ENCODE data around the gene ABCD4.
"Not testable (repeated sequence)": the region's sequence is repeated elsewhere in the genome, so short reads cannot be mapped to it uniquely, and the experiment has no call there.

The ABCD4 gene

DNA sequence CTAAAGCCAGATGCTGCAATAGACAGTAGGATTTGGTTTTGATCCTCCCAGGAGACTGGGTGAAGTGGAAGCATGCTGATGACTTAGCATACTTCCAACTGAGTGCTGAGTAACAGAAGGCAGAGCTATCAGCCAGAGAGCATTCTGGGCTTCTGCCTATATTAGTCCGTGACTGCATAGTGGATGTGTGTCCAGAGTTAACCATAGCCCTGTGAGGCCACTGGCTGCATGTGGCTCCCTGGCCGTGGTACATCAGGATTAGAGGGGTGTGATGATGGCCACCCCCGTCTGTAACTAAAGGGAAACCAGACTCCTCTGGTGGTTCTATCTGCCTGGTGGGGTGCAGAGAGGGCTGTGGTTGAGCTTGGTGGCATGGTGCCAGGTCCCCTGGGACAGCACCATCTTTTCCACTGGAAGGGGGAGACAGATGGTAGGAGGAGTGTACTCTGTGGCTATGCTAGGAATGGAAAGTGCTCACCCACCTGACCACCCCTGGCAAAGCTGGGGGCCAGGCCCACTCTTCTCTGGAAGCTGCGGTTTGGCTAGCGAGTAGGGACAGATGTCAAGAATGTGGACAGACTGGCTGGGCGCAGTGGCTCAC lies 27.4 kb downstream of the ABCD4 start (continued):
- TF ChIP-seq ZSCAN30 (tag by site-specific recombination; IDR thresholded peaks at IDR 0.05) (no peak), KLF16 (tag by site-specific recombination; IDR thresholded peaks at IDR 0.05) (no peak), ZNF132 (tag by site-specific recombination; IDR thresholded peaks at IDR 0.05; ENCODE audit: borderline replicate concordance) (no peak), ZNF560 (tag by site-specific recombination; IDR thresholded peaks at IDR 0.05; ENCODE audit: borderline replicate concordance) (no peak), ZNF777 (tag by site-specific recombination; IDR thresholded peaks at IDR 0.05; ENCODE audit: borderline replicate concordance) (no peak), HOXA7 (CRISPR knock-in tag; IDR thresholded peaks at IDR 0.05; ENCODE audit: borderline replicate concordance) (no peak), ZNF19 (tag by site-specific recombination; IDR thresholded peaks at IDR 0.05; ENCODE audit: low read depth) (no peak)

DNA sequence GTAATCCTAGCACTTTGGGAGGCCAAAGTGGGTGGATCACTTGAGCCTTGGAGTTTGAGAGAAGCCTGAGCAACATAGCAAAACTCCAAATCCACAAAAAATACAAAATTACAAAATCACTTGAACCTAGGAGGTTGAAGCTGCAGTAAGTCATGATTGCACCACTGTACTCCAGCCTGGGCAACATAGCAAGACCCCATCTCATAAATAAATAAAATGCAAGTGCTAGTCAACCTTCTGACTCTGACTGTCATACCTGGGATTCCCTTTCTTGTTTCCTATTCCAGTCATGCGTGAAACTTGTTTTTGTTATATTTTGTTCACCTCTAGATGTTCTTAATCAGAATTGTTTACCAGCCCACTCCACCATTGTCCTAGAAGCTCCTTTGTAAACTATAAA lies 31.4 kb downstream of the ABCD4 start:
- ChIA-PET POLR2A (no interaction called here), CTCF (interaction anchor here (0.6 to 2.5 kb wide), 3 partner anchors 15 to 551 kb away, joined by 3 to 11 read pairs (median 3); no protein-coding TSS in a partner anchor)

GRCh38 chr14:74270382-74271177 lies 32.2 kb downstream of the ABCD4 start:
- ChIA-PET CTCF (interaction anchor here (0.7 to 2.5 kb wide), 5 partner anchors 14 to 550 kb away, joined by 3 to 11 read pairs (median 3); no protein-coding TSS in a partner anchor), POLR2A (interaction anchor here (1.1 kb wide), 1 partner anchor 10 kb away, joined by 3 read pairs; no protein-coding TSS in a partner anchor)
- H3K4me3 ChIP-seq (ENCODE audit: low read depth, low read length); H3K36me3 ChIP-seq (ENCODE audit: control insufficient read depth in 2 of 2, insufficient read depth in 1 of 2, low read length in 2 of 2); H3K27ac ChIP-seq (ENCODE audit: extremely low read depth, low read depth, low read length); H3K4me1 ChIP-seq (ENCODE audit: control insufficient read depth, insufficient read depth, low read length); H3K9me3 ChIP-seq (ENCODE audit: control insufficient read depth, insufficient read depth, low read depth, low read length): not testable (repeated sequence)

More for the DNA sequence above, 31.4 kb downstream of the ABCD4 start:
- Histone ChIP-seq H3K9me3 (ENCODE audit: control insufficient read depth, insufficient read depth, low read depth, low read length) (no peaks in the 10 kb centered on the region), H3K4me3 (ENCODE audit: low read depth, low read length) (no peak overlapping the region), H3K4me1 (ENCODE audit: control insufficient read depth, insufficient read depth, low read length) (no peaks in the 10 kb centered on the region; the same call in 1 of the 2 replicates), H3K36me3 (ENCODE audit: control insufficient read depth in 2 of 2, insufficient read depth in 1 of 2, low read length in 2 of 2) (no peaks in the 10 kb centered on the region), H3K27ac (ENCODE audit: extremely low read depth, low read depth, low read length) (no peak overlapping the region)
- TF ChIP-seq PRDM2 (tag by site-specific recombination; IDR thresholded peaks at IDR 0.05; ENCODE audit: borderline replicate concordance): no peak
- no peak for TF ChIP-seq ZNF211 (tag by site-specific recombination; IDR thresholded peaks at IDR 0.05; ENCODE audit: low read depth)
- 0 out of 2 replicates have a peak, but pooled peaks have one; percentile 42 for TF ChIP-seq ZNF121 (tag by site-specific recombination; IDR thresholded peaks at IDR 0.05)
- no peak for TF ChIP-seq ZNF184 (tag by site-specific recombination; IDR thresholded peaks at IDR 0.05)

DNA sequence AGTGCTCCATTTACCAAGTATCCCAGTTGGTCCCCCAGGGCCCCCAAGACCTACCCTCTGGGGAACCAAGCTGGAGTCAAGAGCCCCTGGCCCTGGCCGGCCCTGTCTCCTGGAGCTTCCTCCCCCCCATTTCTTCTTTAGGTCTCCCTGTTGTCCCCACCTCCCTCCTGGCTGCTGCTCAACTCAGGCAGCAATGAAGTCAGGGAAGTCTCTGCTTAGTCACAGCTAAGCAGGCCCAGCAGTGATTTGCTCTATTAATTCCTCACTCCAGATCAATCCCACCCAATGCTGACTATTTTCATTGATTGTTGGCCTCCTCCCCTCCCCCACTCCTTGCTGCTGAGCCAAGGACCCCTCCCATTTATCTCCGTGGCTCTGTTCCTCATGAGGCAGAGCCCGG lies 35.1 kb downstream of the ABCD4 start:
- no peak overlapping the region for H3K27ac ChIP-seq (ENCODE audit: extremely low read depth, low read depth, low read length)
- CTCF ChIA-PET: interaction anchor here (1.5 to 2.0 kb wide), 2 partner anchors 26 to 35 kb away, joined by 3 to 7 read pairs; partner anchors contain the start of gene ABCD4
- TF ChIP-seq GLIS1 (tag by site-specific recombination; IDR thresholded peaks at IDR 0.05) (peak; percentile 81), ZNF16 (tag by site-specific recombination; IDR thresholded peaks at IDR 0.05; ENCODE audit: low read depth) (no peak)
- H3K4me3 ChIP-seq (ENCODE audit: low read depth, low read length): no peak overlapping the region
- no peaks in the 10 kb centered on the region for H3K9me3 ChIP-seq (ENCODE audit: control insufficient read depth, insufficient read depth, low read depth, low read length)
- H3K4me1 ChIP-seq (ENCODE audit: control insufficient read depth, insufficient read depth, low read length): no peaks in the 10 kb centered on the region; the same call in 1 of the 2 replicates
- H3K36me3 ChIP-seq (ENCODE audit: control insufficient read depth in 2 of 2, insufficient read depth in 1 of 2, low read length in 2 of 2): no peaks in the 10 kb centered on the region
- POLR2A ChIA-PET: no interaction called here

Measured in HEK293 (cell line).